ENCODE data around the gene SMYD1.

The SMYD1 gene

GRCh38 chr2:88123975-88124917, 56.6 kb downstream of the SMYD1 start:
- no peak for DNase-seq

- no peak for DNase-seq
These were observed 57.8 kb downstream of the SMYD1 start for GRCh38 chr2:88125344-88125923.

GRCh38 chr2:88125924-88126771, 58.5 kb downstream of the SMYD1 start:
- no peak for DNase-seq

GRCh38 chr2:88126772-88127637, 59.4 kb downstream of the SMYD1 start:
- no peak for DNase-seq

GRCh38 chr2:88127638-88127887, 59.9 kb downstream of the SMYD1 start:
- no peak for DNase-seq

- DNase-seq, result no peak
These were observed 60.4 kb downstream of the SMYD1 start, which contains the start of gene FABP1 for GRCh38 chr2:88127888-88128653. FABP1 (minus strand) TSS chr2:88128062; CDS start chr2:88128017, 45 bp downstream.

- DNase-seq, result no peak
These were observed 61.2 kb downstream of the SMYD1 start for GRCh38 chr2:88128654-88129312.

GRCh38 chr2:88129313-88129959, 61.8 kb downstream of the SMYD1 start:
- no peak for DNase-seq

- DNase-seq, result no peak
These were observed 63.8 kb downstream of the SMYD1 start for GRCh38 chr2:88131201-88131998.

- no peak for DNase-seq
These were observed 64.4 kb downstream of the SMYD1 start for GRCh38 chr2:88131999-88132368.

GRCh38 chr2:88133875-88134274, 66.2 kb downstream of the SMYD1 start:
- no peak for DNase-seq

GRCh38 chr2:88136817-88137216, 69.2 kb downstream of the SMYD1 start:
- no peak for DNase-seq

GRCh38 chr2:88137833-88138232, 70.2 kb downstream of the SMYD1 start:
- no peak for DNase-seq

- no peak for DNase-seq
These were observed 71.6 kb downstream of the SMYD1 start for GRCh38 chr2:88139203-88139702.

- DNase-seq, result no peak
These were observed 72.2 kb downstream of the SMYD1 start for GRCh38 chr2:88139804-88140203.

GRCh38 chr2:88141952-88142351, 74.3 kb downstream of the SMYD1 start:
- DNase-seq, result no peak

GRCh38 chr2:88144271-88144670, 76.6 kb downstream of the SMYD1 start:
- no peak for DNase-seq

- DNase-seq, result no peak
These were observed 77.4 kb downstream of the SMYD1 start for GRCh38 chr2:88144914-88145497.

- DNase-seq, result no peak
These were observed 79.0 kb downstream of the SMYD1 start for GRCh38 chr2:88146590-88146989.

Measured in COR-L47 (cell line).